NB4 (cell line): Measurements from ENCODE around the gene MPP3.

Experiments
- DNase-seq: peaks from one replicate; pipeline ENCODE4 v3.0.0; 2010; ENCODE audit warnings: low read depth
- H3K4me3 ChIP-seq: one replicate; pipeline ENCODE4 v1.5.1; 2011; ENCODE audit warnings: mild to moderate bottlenecking, low read depth, low read length, moderate library complexity
- CTCF ChIP-seq: IDR thresholded peaks from one replicate; pipeline ENCODE4 v1.5.1; 2012; ENCODE audit warnings: low read depth, low read length
- MAX ChIP-seq: IDR thresholded peaks from 2 replicates; pipeline ENCODE4 v1.6.1; 2011; ENCODE audit warnings: low read depth, low read length
- MYC ChIP-seq: IDR thresholded peaks from 2 replicates; pipeline ENCODE4 v1.6.1; 2011; ENCODE audit warnings: low read depth, low read length
- POLR2A ChIP-seq: IDR thresholded peaks from 2 replicates; pipeline ENCODE4 v1.6.1; 2011; ENCODE audit warnings: mild to moderate bottlenecking; ENCODE audit not compliant: insufficient read length; ENCODE audit errors: extremely low read depth

Gene MPP3

GRCh38 chr17:43816336-43817320 lies 16.3 kb downstream of the MPP3 start:
- DNase-seq: no peak
- TF ChIP-seq POLR2A: no peak
- TF ChIP-seq MAX: no peak
- TF ChIP-seq MYC: no peak
- TF ChIP-seq CTCF: no peak
- no peak overlapping the region for H3K4me3 ChIP-seq

GRCh38 chr17:43814714-43815113 lies 18.2 kb downstream of the MPP3 start:
- TF ChIP-seq MYC (no peak), MAX (no peak), POLR2A (no peak)
- no peak overlapping the region for H3K4me3 ChIP-seq
- no peak for DNase-seq

GRCh38 chr17:43814026-43814425 lies 18.9 kb downstream of the MPP3 start:
- no peak overlapping the region for H3K4me3 ChIP-seq
- TF ChIP-seq POLR2A: no peak
- TF ChIP-seq CTCF: no peak
- TF ChIP-seq MAX: no peak
- no peak for TF ChIP-seq MYC
- DNase-seq: no peak

- no peak overlapping the region for H3K4me3 ChIP-seq
- no peak for DNase-seq
- no peak for TF ChIP-seq MAX
- TF ChIP-seq POLR2A: no peak
- TF ChIP-seq MYC: no peak
- no peak for TF ChIP-seq CTCF
Measured at GRCh38 chr17:43813386-43813785, 19.6 kb downstream of the MPP3 start.

GRCh38 chr17:43812396-43813265 lies 20.3 kb downstream of the MPP3 start:
- H3K4me3 ChIP-seq: no peak overlapping the region
- no peak for TF ChIP-seq CTCF
- TF ChIP-seq MAX: no peak
- no peak for TF ChIP-seq MYC
- no peak for TF ChIP-seq POLR2A
- DNase-seq: no peak
